ENCODE results near the gene TCF20.

Gene TCF20

DNA sequence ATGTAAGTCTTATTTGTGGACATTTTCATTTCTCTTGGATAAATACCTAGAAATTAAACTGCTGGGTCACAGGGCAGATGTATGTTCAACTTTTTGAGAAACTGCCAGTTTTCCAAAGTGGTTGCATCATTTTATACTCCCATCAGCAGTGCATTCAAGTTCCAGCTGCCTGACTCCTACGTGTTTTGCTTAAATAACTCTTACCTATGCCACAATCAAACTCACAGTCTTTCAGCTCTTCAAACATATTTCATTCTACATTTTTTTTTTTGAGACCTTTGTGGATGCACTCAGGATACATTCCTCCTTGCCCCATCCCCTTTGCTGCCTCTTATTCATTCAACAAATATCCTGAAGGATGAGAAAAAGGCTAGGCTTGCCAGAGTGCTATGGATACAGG, 9.2 kb downstream of the TCF20 start:
- DNase-seq (ENCODE audit: low read depth, low spot score), result no peak

DNA sequence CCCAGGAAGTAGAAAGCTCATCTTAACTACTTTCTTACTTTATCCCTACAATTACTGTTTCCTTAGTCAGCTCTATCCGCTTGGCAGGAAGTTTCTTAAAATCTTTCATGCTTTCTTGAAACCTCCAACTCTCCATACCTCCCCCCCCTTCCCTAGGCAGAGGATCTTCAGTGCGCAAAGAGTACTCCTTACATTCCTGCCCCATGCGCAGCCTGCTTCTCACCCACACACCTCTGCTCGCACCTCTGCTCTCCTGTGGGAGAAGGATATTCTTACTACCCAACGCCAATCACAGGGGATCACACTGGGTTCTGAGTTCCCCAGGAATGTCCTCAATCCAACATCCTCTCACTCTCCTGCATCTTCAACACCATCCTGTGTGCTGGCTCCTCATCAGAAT, 12.3 kb downstream of the TCF20 start:
- DNase-seq (ENCODE audit: low read depth, low spot score), result no peak

DNA sequence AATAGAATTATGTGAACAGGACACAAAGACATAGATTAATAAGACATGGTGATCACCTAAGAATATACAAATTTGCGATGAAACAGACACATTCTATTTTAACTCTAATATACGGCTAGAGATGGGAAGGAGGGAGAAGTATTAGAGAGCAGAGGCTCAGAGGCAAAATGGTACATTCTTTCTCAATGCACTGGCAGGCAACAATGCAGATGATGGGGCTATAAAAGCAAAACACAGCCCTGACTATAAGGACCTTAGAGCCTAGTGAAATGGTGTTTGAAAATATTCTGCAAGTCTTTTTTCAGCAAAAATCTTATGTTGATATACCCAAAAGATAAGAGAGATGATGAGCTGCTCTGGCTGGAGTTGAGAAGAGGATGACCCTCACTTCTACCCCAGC, 13.1 kb downstream of the TCF20 start:
- no peak for DNase-seq (ENCODE audit: low read depth, low spot score)

DNA sequence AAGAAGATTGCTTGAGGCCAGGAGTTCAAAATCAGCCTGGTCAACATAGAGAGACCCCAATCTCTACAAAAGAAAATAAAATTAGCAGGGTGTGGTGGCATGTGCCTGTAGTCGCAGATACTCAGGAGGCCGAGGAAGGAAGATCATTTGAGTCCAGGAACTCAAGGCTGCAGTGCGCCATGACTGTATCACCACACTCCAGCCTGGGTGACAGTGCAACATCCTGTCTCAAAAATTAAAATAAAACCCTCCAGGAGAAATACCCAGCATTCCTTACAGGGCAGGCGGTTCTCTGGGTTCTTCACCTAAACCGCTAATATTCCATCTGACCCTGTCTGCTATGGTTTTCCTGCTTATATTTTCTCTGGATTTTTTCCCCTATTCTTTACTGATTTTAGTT, 13.5 kb downstream of the TCF20 start:
- DNase-seq (ENCODE audit: low read depth, low spot score), result no peak

DNA sequence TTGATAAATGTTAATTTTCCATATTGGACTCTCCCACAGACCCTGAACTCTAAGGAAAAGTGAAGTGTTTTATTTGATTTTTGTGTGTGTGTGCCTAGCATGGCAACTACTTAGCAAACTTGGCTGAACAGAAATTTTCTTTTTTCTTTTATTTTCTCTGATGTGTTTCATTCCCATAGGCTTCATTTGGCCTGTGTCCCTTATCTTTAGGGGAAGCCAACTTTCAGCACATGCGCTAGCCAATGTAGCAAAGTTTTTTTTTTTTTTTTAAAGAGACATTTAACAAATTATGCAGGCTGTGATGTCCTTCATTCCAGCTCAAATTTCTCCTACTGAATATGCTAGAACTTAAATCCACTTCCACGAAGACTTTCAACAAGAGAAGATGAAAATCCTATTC, 14.2 kb downstream of the TCF20 start:
- no peak for DNase-seq (ENCODE audit: low read depth, low spot score)

DNA sequence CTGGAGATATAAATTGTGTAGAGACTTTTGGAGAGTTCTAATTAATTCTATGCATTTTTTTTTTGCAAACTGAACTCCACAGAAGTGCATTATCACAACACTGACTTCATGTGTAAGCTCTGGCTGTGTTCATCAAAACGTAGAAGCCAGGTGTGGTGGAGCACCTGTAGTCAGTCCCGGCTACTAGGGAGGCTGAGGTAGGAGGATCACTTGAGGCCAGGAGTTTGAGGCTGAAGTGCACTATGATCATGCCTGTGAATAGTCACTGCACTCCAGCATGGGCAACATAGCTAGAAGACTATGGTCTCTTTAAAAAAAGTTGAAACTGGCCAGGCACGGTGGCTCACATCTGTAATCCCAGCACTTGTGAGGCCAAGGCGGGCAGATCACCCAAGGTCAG, 20.6 kb downstream of the TCF20 start:
- DNase-seq (ENCODE audit: low read depth, low spot score), result no peak

DNA sequence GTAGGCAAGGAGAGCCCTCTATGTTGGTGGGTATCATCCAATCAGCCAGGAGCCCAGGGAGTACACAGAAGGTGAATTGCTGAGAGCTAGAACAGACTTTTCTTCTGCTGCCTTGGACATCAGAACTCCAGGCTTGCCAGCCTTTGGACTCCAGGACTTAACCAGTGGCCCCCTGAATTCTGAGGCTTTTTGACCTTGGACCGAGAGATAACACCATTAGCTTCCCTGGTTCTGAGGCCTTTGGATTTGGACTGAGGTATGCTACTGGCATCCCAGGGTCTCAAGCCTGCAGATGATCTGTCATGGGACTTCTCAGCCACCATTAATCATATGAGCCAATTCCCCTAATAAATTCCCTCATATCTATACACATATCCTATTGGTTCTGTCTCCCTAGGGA, 21.5 kb downstream of the TCF20 start:
- DNase-seq (ENCODE audit: low read depth, low spot score), result no peak

DNA sequence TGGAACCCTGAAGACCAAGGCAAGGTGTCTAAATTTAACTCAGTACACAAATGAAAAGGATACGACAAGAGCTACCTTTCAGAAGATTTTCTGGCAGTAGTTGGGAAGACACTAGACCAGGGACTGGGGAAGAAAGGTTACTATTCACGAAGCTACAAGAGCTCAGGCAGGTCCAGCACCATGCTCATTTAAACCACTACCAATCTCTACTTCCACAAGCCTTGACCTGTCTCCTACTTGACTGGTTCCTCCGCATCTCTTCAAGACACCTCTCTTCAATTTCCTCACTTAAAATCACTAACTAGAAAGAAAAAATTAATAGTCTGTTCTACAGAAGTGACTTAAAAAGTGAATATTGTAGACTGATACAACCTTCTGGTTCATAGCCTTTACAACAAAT, 22.9 kb downstream of the TCF20 start:
- no peak for DNase-seq (ENCODE audit: low read depth, low spot score)

DNA sequence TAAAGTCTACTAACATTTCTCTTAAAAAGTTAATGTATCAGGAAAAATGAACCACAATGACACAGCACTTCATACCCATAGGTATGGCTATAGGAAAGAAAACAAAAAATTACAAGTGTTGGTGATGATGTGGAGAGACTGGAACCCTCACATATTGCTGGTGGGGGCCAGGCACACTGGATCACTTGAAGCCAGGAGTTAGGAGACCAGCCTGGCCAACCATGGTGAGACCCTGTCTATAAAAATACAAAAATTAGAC, 26.7 kb downstream of the TCF20 start:
- DNase-seq (ENCODE audit: low read depth, low spot score), result no peak

DNA sequence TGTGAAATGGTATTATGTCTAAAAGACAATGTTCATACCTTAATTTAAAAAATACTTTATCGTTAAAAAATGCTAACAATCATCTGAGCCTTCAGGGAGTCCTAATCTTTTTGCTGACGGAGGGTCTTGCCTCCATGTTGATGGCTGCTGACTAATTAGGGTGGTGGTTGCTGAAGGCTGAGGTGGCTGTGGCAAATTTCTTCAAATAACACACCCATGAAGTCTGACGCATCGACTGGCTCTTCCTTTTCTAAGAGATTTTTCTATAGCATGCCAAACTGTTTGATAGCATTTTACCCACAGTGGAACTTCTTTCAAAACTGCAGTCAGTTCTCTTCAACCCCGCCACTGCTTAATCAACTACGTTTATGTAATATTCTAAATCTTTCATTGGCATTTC, 33.6 kb downstream of the TCF20 start:
- no peak for DNase-seq (ENCODE audit: low read depth, low spot score)

DNA sequence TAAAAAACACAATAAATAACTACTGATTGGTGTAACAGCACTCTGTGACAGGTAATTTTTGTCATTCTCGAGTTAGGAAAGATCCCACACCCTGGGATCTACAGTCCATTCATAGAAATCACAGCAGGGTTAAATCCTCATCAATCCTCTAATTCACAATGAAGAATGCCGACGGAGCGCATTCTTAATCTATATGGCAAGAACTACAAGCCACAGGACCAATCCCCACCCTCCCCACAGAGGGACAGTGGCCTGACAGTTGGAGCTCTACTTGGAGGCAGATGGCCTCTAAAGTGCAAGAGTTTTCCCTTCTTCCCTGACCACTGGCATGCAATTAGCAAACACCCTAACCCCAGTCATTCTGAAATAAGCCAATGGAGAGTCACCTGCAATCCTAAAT, 34.2 kb downstream of the TCF20 start:
- no peak for DNase-seq (ENCODE audit: low read depth, low spot score)

DNA sequence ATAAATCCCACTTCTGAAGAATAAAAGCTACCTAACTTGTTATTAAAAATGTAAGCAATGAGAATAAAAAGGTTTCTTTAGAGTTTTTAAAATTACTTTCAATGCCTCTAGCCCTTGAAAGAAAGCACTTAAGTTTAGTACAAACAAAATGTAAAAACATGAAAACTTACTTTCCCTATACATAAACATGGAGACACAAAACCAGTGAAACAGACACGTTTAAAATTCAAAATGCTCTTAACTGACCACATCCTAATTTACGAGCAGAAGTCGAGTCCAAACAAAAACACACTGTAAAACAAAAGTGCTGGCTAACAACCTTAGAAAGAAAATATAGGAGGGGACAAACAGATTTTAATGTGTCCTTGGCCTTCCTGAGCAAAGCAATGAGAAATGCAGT, 36.6 kb downstream of the TCF20 start:
- no peak for DNase-seq (ENCODE audit: low read depth, low spot score)

DNA sequence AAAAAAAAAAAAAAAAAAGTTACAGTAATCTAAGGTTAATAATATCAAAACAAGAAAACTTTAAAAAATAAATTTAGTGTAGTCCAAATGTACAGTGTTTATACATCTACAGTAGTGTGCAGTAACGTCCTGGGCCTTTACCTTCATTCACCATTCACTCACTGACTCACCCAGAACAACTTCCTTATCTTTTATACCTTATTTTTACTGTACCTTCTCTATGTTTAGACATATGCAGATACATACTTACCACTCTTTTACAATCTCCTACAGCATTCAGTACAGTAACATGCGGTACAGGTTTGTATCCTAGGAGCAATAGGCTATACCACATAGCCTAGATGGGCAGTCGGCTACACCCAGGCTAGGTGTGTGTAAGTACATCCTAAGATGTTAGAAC, 38.5 kb downstream of the TCF20 start:
- no peak for DNase-seq (ENCODE audit: low read depth, low spot score)

DNA sequence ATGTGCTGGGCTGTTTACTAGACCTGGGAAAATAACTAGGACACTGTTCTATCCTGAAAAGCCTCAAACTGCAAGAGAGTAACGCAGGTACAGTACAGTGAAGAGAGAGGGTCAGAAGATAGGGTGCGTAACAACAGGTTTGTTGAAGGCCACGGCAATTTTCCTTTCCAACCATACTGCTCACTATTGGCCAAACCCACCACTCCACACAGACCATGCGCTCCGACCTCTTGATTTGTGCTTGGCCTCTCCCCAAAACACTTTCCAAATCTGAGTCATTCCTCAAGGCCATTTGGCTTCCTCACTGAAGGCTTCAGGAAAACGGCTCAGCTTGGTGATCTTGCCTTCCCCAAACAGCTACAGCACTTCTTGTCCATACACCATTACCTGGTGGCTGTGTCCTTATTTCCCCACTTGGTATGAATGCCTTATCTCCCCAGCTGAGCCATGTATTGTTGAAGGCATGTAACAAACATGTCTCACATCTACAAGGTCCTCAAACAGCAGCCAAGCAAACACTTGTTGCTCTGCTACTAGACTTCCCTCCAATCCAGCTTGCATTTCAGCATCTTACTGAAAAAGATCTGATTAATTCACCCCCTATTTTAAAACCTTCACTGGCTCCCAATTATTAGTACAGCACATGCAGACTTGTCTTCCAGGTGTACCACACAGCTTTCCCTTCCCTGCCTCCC, 40.9 kb downstream of the TCF20 start:
- DNase-seq (ENCODE audit: low read depth, low spot score), result no peak

DNA sequence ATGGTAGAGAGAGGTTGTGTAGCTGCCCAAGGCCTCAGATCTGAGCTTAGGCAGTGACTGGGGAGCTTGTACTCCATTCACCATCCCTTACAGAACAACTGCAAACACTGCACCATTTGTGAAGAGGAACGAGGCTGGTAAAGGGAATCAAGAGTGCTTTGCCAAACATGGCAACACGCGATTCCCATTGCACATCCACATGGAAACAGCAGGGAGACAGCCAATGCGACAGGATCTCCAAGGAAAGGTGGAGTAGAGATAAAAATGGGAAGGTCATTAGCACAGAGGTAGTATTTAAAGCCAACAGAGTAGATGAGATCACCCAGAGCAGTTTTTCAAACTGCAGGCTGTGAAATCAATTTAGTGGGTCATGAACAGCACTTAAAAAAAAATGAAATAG, 42.0 kb downstream of the TCF20 start:
- no peak for DNase-seq (ENCODE audit: low read depth, low spot score)

DNA sequence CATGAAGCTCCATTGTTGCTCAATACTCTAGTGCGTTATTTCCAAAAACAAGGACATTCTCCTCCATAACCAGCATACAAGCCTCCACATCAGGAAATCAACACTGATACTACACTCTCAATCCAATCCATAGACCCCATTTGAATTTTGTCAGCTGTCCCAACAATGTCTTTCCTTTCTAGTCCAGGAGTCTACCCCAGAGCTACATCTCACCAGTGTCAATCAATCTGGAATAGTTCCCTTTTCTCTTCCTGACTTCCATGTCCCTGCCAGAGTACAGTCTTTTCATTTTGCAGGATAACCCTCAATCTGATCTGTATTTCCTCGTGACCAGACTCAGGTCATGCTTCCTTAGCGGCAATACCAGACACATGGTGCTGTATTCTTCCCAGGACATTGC, 43.0 kb downstream of the TCF20 start:
- no peak for DNase-seq (ENCODE audit: low read depth, low spot score)

DNA sequence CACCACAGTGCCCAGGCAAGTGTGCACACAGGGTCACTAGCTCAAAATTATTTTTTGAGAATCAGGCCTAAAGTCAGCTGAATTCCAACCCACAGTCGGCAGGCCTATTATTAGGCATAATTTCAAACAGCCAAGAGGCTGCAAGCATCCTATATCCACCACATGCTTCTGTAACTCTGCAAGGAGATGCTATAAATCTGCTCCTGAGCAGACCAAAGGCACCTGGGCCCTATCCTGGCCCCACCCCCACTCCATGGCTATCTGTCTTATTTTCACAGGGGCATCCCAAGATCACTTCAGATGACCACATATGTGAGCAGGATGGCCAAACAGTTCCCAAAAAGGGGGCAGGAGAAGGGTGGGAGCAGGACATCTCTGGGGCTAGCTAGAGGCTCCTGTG, 44.6 kb downstream of the TCF20 start:
- DNase-seq (ENCODE audit: low read depth, low spot score), result no peak

DNA sequence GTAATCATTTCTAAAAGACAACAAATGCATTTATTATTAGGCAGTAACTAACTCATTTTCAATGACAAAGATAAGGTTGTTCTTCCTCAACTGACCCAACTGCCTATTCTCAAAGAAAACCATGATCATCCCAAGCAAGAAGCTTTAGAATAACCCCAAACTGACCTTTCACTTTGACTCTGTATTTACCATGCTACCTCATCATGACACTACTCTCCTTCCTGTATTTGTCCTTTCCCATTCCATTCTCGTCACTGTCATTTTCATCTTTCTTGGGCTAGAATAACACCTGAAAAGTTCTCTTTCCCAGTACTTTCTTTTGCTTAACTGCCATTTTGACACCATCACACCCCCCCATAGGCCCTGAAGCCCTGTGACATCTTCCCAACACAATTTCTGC, 48.3 kb downstream of the TCF20 start:
- no peak for DNase-seq (ENCODE audit: low read depth, low spot score)

Measured in brain pericyte (primary cell).